HCT116 (cell line): ENCODE results near the gene IMPACT. TPM values are rescaled to one million over a fixed set of nuclear protein-coding genes. Genes with fewer than 3 reads are reported as not detected.

Experiments used
- ATAC-seq: fragments of 200-7000 bp; cut with Tn5 transposase; 2 replicates; pipeline ENCODE4 v1.9.1; 2020; ENCODE audit warnings: mild to moderate bottlenecking, moderate library complexity
- BruUV-seq: library from RNA; stranded (reverse); fragments of 400-500 nt; replicated peaks from 2 replicates; lab custom pipeline; 2021; lab: Mats Ljungman, UMichigan
- CTCF ChIA-PET: fragments of 300-600 bp; sonication (Branson Sonifier 250); formaldehyde crosslinking; loops from one replicate; lab custom pipeline; 2021; ENCODE audit warnings: antibody characterized with exemption; lab: Charles Lee
- POLR2A ChIA-PET: fragments of 300-600, 350-600 bp; sonication (Branson Sonifier 250); formaldehyde crosslinking; loops from one replicate; lab custom pipeline; 2021; ENCODE audit warnings: antibody characterized with exemption; lab: Charles Lee
- RAD21 ChIA-PET, 2 experiments: fragments of 300-600 bp; sonication (Branson Sonifier 250); formaldehyde crosslinking; loops; one replicate each; lab custom pipeline; 2023; ENCODE audit warnings: low total read pairs in 2 of 2; ENCODE audit not compliant: uncharacterized antibody in 2 of 2, unreplicated experiment in 2 of 2, low non-redundant PET in 1 of 2; lab: Charles Lee
- DNase-seq: peaks from one replicate; pipeline ENCODE4 v3.0.0-alpha.2; 2010; ENCODE audit warnings: low read depth, low spot score
- H2AFZ ChIP-seq: fragments of 200-600 bp; shearing (Covaris generic), sonication (generic); 2 replicates; pipeline ENCODE4 v1.6.1; 2017; ENCODE audit warnings: low read depth, mixed run types, mixed read lengths, antibody characterized with exemption, low read length; ENCODE audit not compliant: poor library complexity, severe bottlenecking
- H3K27ac ChIP-seq: 2 replicates; pipeline ENCODE4 v1.5.1; 2012; ENCODE audit warnings: low read depth, low read length
- H3K27me3 ChIP-seq: fragments of 200-600 bp; sonication (generic); 2 replicates; pipeline ENCODE4 v1.6.1; 2016; ENCODE audit warnings: mixed run types, low read length, mixed read lengths; ENCODE audit not compliant: insufficient read depth
- H3K36me3 ChIP-seq, 2 experiments: fragments of 200-500 bp in 1 of 2; fragments of 200-600 bp in 1 of 2; sonication (Bioruptor generic) in 1 of 2; sonication (generic) in 1 of 2; 2 replicates each; pipeline versions ENCODE4 v1.5.1 to v1.6.1; 2014 to 2016; ENCODE audit warnings: low read length in 2 of 2, inconsistent platforms in 1 of 2, mixed read lengths in 1 of 2, mixed run types in 1 of 2; ENCODE audit not compliant: insufficient read depth in 2 of 2, control insufficient read depth in 1 of 2
- H3K4me1 ChIP-seq, 2 experiments: fragments of 200-600 bp in 1 of 2; sonication (generic) in 1 of 2; 2 replicates each; pipeline versions ENCODE4 v1.5.1 to v1.6.1; 2012 to 2017; ENCODE audit warnings: low read length in 2 of 2, inconsistent platforms in 1 of 2, mild to moderate bottlenecking in 1 of 2, mixed read lengths in 1 of 2, mixed run types in 1 of 2, moderate library complexity in 1 of 2; ENCODE audit not compliant: insufficient read depth in 2 of 2, control insufficient read depth in 1 of 2
- H3K4me2 ChIP-seq: fragments of 200-600 bp; sonication (generic); 2 replicates; pipeline ENCODE4 v1.6.1; 2017; ENCODE audit warnings: mixed run types, low read length, mixed read lengths
- H3K4me3 ChIP-seq, 2 experiments: fragments of 200-600 bp in 1 of 2; sonication (generic) in 1 of 2; replicated peaks in 1 of 2; 2 replicates each; pipeline ENCODE4 v1.5.1; 2011 to 2016; ENCODE audit warnings: low read length in 2 of 2, control low read depth in 1 of 2, low read depth in 1 of 2, mild to moderate bottlenecking in 1 of 2, mixed read lengths in 1 of 2, mixed run types in 1 of 2
- H3K79me2 ChIP-seq: fragments of 200-600 bp; sonication (generic); 2 replicates; pipeline ENCODE4 v1.6.1; 2017; ENCODE audit warnings: mild to moderate bottlenecking, mixed run types, low read length, moderate library complexity, mixed read lengths; ENCODE audit not compliant: insufficient read depth
- H3K9ac ChIP-seq: fragments of 200-600 bp; sonication (generic); 2 replicates; pipeline ENCODE4 v1.6.1; 2016; ENCODE audit warnings: low read length, mixed read lengths
- H3K9me2 ChIP-seq: fragments of 200-600 bp; sonication (generic), shearing (Covaris generic); 2 replicates; pipeline ENCODE4 v1.6.1; 2017; ENCODE audit warnings: mixed run types, mild to moderate bottlenecking, moderate library complexity; ENCODE audit not compliant: insufficient read depth
- H3K9me3 ChIP-seq, 2 experiments: fragments of 200-500 bp in 1 of 2; fragments of 200-600 bp in 1 of 2; sonication (Bioruptor generic) in 1 of 2; sonication (generic) in 1 of 2; 2 replicates each; pipeline ENCODE4 v1.6.1; 2014 to 2017; ENCODE audit warnings: low read length in 2 of 2, mixed read lengths in 2 of 2, inconsistent platforms in 1 of 2, low read depth in 1 of 2, mild to moderate bottlenecking in 1 of 2, mixed run types in 1 of 2, moderate library complexity in 1 of 2; ENCODE audit not compliant: control insufficient read depth in 1 of 2, insufficient read depth in 1 of 2
- H4K20me1 ChIP-seq: fragments of 200-600 bp; sonication (generic), shearing (Covaris generic); 2 replicates; pipeline ENCODE4 v1.6.1; 2017; ENCODE audit warnings: mixed run types, mild to moderate bottlenecking, moderate library complexity; ENCODE audit not compliant: insufficient read depth
- CEBPB ChIP-seq: IDR thresholded peaks from 2 replicates; pipeline ENCODE4 v1.6.1; 2012; ENCODE audit warnings: low read depth
- EGR1 ChIP-seq: IDR thresholded peaks from 2 replicates; pipeline ENCODE4 v1.6.1; 2012; ENCODE audit warnings: low read depth
- ELF1 ChIP-seq: IDR thresholded peaks from 2 replicates; pipeline ENCODE4 v1.6.1; 2012; ENCODE audit warnings: low read depth, borderline replicate concordance
- EZH2 ChIP-seq: fragments of 200-600 bp; sonication (generic); IDR thresholded peaks from 2 replicates; pipeline ENCODE4 v1.6.1; 2017; ENCODE audit warnings: antibody characterized with exemption, mixed run types
- EZH2phosphoT487 ChIP-seq: fragments of 200-600 bp; IDR thresholded peaks from 2 replicates; pipeline ENCODE4 v1.6.1; 2018; ENCODE audit warnings: antibody characterized with exemption, borderline replicate concordance
- FOSL1 ChIP-seq: IDR thresholded peaks from 2 replicates; pipeline ENCODE4 v1.6.1; 2012; ENCODE audit warnings: low read depth
- POLR2A ChIP-seq: IDR thresholded peaks from 2 replicates; pipeline ENCODE4 v1.7.0; 2011; ENCODE audit warnings: borderline replicate concordance; ENCODE audit not compliant: insufficient read depth, insufficient read length; ENCODE audit errors: extremely low read depth
- RAD21 ChIP-seq: IDR thresholded peaks from 2 replicates; pipeline ENCODE4 v1.6.1; 2012; ENCODE audit warnings: low read depth, mild to moderate bottlenecking
- REST ChIP-seq: IDR thresholded peaks from 2 replicates; pipeline ENCODE4 v1.6.1; 2012; ENCODE audit warnings: low read depth
- SIN3A ChIP-seq: IDR thresholded peaks from 2 replicates; pipeline ENCODE4 v1.6.1; 2012; ENCODE audit warnings: low read depth
- YY1 ChIP-seq: IDR thresholded peaks from 2 replicates; pipeline ENCODE4 v1.6.1; 2011; ENCODE audit warnings: low read length, low read depth, moderate library complexity, mild to moderate bottlenecking; ENCODE audit not compliant: insufficient replicate concordance; ENCODE audit errors: extremely low read depth
- ZFX ChIP-seq: fragments of 450-650 bp; IDR thresholded peaks from 2 replicates; pipeline ENCODE4 v1.6.1; 2017
- ZNF274 ChIP-seq: fragments of 200-500 bp; sonication (Bioruptor generic); IDR thresholded peaks from 2 replicates; pipeline ENCODE4 v1.6.1; 2014; ENCODE audit warnings: mild to moderate bottlenecking, low read depth, low read length, inconsistent platforms
- intact Hi-C: fragments of 100-400 bp; cut with micrococcal nuclease; formaldehyde crosslinking; loops from 2 replicates; pipeline ENCODE4 v1.10.0; 2022
- total RNA-seq: library from RNA; stranded (reverse); gene quantifications from one replicate; pipeline ENCODE4 v1.2.1, GENCODE V29; 2021; ENCODE audit not compliant: unreplicated experiment
- TF ChIP-seq, protein P1 (sequence below): IDR thresholded peaks from 2 replicates; pipeline ENCODE4 v1.6.1; 2011; ENCODE audit warnings: mild to moderate bottlenecking, low read length, moderate library complexity; ENCODE audit not compliant: insufficient replicate concordance; ENCODE audit errors: extremely low read depth

Gene IMPACT
- total RNA-seq, 1 experiment from 2014 or later: 46.4 TPM

- TF ChIP-seq, protein P1, sequence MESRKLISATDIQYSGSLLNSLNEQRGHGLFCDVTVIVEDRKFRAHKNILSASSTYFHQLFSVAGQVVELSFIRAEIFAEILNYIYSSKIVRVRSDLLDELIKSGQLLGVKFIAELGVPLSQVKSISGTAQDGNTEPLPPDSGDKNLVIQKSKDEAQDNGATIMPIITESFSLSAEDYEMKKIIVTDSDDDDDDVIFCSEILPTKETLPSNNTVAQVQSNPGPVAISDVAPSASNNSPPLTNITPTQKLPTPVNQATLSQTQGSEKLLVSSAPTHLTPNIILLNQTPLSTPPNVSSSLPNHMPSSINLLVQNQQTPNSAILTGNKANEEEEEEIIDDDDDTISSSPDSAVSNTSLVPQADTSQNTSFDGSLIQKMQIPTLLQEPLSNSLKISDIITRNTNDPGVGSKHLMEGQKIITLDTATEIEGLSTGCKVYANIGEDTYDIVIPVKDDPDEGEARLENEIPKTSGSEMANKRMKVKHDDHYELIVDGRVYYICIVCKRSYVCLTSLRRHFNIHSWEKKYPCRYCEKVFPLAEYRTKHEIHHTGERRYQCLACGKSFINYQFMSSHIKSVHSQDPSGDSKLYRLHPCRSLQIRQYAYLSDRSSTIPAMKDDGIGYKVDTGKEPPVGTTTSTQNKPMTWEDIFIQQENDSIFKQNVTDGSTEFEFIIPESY: no peak
- TF ChIP-seq YY1: no peak
- TF ChIP-seq ELF1: no peak
- no peak for TF ChIP-seq RAD21
- no peak for TF ChIP-seq ZFX
- TF ChIP-seq EGR1: no peak
- no peak for TF ChIP-seq ZNF274
- TF ChIP-seq POLR2A: no peak
- TF ChIP-seq FOSL1: no peak
- no peak for TF ChIP-seq EZH2
Measured at GRCh38 chr18:24456549-24456948, 30.1 kb downstream of the IMPACT start (continued).

DNA sequence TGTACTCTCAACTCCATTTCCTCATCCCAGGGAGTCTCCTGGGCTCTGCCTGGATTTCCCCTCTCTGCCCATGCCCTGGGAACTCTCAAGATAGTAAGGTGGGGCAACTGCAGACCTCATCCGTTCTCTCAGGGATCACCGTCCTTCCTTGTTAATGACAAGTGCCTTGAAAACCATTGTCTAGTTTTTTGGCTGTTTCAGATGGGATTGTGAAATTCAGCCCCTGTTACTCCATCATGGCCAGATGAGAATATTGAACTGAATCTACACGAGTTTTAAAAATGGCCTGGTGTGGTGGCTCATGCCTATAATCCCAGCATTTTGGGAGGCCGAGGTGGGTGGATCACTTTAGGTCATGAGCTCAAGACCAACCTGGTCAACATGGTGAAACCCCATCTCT is 33.3 kb downstream of the IMPACT start:
- Histone ChIP-seq H2AFZ (no peak overlapping the region), H3K4me3 (no peak overlapping the region), H3K9ac (no peak overlapping the region), H3K27ac (no peak overlapping the region), H4K20me1 (no peaks in the 10 kb centered on the region), H3K27me3 (no peaks in the 10 kb centered on the region), H3K4me1 (no peaks in the 10 kb centered on the region), H3K36me3 (no peaks in the 10 kb centered on the region), H3K79me2 (no peaks in the 10 kb centered on the region), H3K4me2 (no peak overlapping the region), H3K9me2 (no peaks in the 10 kb centered on the region), H3K9me3 (no peaks in the 10 kb centered on the region)
- POLR2A ChIA-PET: interaction anchor here (1.6 kb wide), 1 partner anchor 13 kb away, joined by 4 read pairs; no protein-coding TSS in a partner anchor
- ATAC-seq (no peak), DNase-seq (no peak)
- no peak for TF ChIP-seq SIN3A
- no peak for TF ChIP-seq CEBPB
- TF ChIP-seq EZH2phosphoT487: no peak
- TF ChIP-seq REST: no peak
- intact Hi-C loops: no loop called here
- CTCF ChIA-PET: interaction anchor here (0.9 to 1.5 kb wide), 2 partner anchors 13 to 28 kb away, joined by 3 read pairs; no protein-coding TSS in a partner anchor
- RAD21 ChIA-PET: no interaction called here
- BruUV-seq: no TSS peak
